ENCODE results near the gene PPP2R2C.

GRCh38 chr4:6466756-6467381 is 5.5 kb downstream of the PPP2R2C start:
- TF ChIP-seq POLR2A (IDR thresholded peaks at IDR 0.05), result no peak
- TF ChIP-seq, protein P1, sequence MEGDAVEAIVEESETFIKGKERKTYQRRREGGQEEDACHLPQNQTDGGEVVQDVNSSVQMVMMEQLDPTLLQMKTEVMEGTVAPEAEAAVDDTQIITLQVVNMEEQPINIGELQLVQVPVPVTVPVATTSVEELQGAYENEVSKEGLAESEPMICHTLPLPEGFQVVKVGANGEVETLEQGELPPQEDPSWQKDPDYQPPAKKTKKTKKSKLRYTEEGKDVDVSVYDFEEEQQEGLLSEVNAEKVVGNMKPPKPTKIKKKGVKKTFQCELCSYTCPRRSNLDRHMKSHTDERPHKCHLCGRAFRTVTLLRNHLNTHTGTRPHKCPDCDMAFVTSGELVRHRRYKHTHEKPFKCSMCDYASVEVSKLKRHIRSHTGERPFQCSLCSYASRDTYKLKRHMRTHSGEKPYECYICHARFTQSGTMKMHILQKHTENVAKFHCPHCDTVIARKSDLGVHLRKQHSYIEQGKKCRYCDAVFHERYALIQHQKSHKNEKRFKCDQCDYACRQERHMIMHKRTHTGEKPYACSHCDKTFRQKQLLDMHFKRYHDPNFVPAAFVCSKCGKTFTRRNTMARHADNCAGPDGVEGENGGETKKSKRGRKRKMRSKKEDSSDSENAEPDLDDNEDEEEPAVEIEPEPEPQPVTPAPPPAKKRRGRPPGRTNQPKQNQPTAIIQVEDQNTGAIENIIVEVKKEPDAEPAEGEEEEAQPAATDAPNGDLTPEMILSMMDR (IDR thresholded peaks at IDR 0.05), result no peak

Data from body of pancreas (tissue), 4 donors.